MCF 10A (cell line): ENCODE data around the gene CFAP97D2. TPM values are rescaled to one million over a fixed set of nuclear protein-coding genes. Genes with fewer than 3 reads are reported as not detected.

Experiments used
- BruUV-seq: library from RNA; stranded (reverse); fragments of 400-500 nt; replicated peaks from 2 replicates; lab custom pipeline; 2021; lab: Mats Ljungman, UMichigan
- CTCF ChIA-PET: fragments of 300-600 bp; sonication (Branson Sonifier 250); formaldehyde crosslinking; extraction: SDS; loops from one replicate; lab custom pipeline; 2021; ENCODE audit warnings: antibody characterized with exemption, inconsistent platforms; lab: Yijun Ruan, JAX
- POLR2A ChIA-PET: fragments of 300-600, 350-650 bp; sonication (Branson Sonifier 250); formaldehyde crosslinking; extraction: SDS; loops from one replicate; lab custom pipeline; 2020; ENCODE audit warnings: antibody characterized with exemption, inconsistent platforms; lab: Yijun Ruan, JAX
- DNase-seq: peaks from one replicate; pipeline ENCODE4 v3.0.0-alpha.2; 2018; ENCODE audit not compliant: unreplicated experiment
- H3K27ac Mint-ChIP-seq: one replicate; pipeline ENCODE4 v1.8.0; 2022; ENCODE audit warnings: mild to moderate bottlenecking, low read depth, mixed read lengths; ENCODE audit not compliant: unreplicated experiment
- H3K27me3 Mint-ChIP-seq: one replicate; pipeline ENCODE4 v1.8.0; 2022; ENCODE audit warnings: mixed read lengths; ENCODE audit not compliant: insufficient read depth, unreplicated experiment
- H3K36me3 Mint-ChIP-seq: one replicate; pipeline ENCODE4 v1.8.0; 2022; ENCODE audit warnings: mild to moderate bottlenecking, moderate library complexity, mixed read lengths; ENCODE audit not compliant: insufficient read depth, unreplicated experiment
- H3K4me1 Mint-ChIP-seq: one replicate; pipeline ENCODE4 v1.8.0; 2022; ENCODE audit warnings: mixed read lengths; ENCODE audit not compliant: insufficient read depth, unreplicated experiment
- H3K4me3 Mint-ChIP-seq: one replicate; pipeline ENCODE4 v1.8.0; 2022; ENCODE audit warnings: mild to moderate bottlenecking, moderate library complexity, mixed read lengths; ENCODE audit not compliant: unreplicated experiment
- H3K9me3 Mint-ChIP-seq: one replicate; pipeline ENCODE4 v1.8.0; 2022; ENCODE audit warnings: mixed read lengths; ENCODE audit not compliant: unreplicated experiment
- CTCF ChIP-seq: fragments of 200-600 bp; IDR thresholded peaks from one replicate; pipeline ENCODE4 v1.8.0; 2022; ENCODE audit warnings: antibody characterized with exemption, mild to moderate bottlenecking; ENCODE audit not compliant: unreplicated experiment
- intact Hi-C: fragments of 100-400 bp; cut with micrococcal nuclease; formaldehyde crosslinking; loops from 2 replicates; pipeline ENCODE4 v1.14.1; 2022
- microRNA-seq: library from miRNA; unstranded; fragments of <30 nt; microRNA quantifications from one replicate; pipeline ENCODE4 v1.2.0, GENCODE V29; 2022
- total RNA-seq: library from RNA; stranded (reverse); gene quantifications from 2 replicates; pipeline ENCODE4 v1.2.3, GENCODE V29; 2022

The CFAP97D2 gene
- total RNA-seq, 1 experiment from 2014 or later: not detected

GRCh38 chr13:114269281-114269770 is 90.3 kb downstream of the CFAP97D2 start:
- Mint-ChIP-seq H3K9me3 (no peaks in the 10 kb centered on the region), H3K36me3 (peaks cover 86% of the 10 kb centered on the region), H3K4me1 (no peaks in the 10 kb centered on the region), H3K27me3 (no peaks in the 10 kb centered on the region), H3K4me3 (no peak overlapping the region), H3K27ac (no peak overlapping the region)
- intact Hi-C loops: no loop called here
- CTCF ChIA-PET: no interaction called here
- no TSS peak for BruUV-seq
- DNase-seq: no peak
- no peak for TF ChIP-seq CTCF
- POLR2A ChIA-PET: interaction anchor here (0.6 to 2.0 kb wide), 6 partner anchors 8 to 628 kb away, joined by 3 to 5 read pairs (median 4); partner anchors contain the start of gene UPF3A

Small RNA genes lying within 50 kb of the gene (microRNA-seq; reads per million reads assigned to microRNA genes)
- gene MIR548AR: 0.66 reads per million

Other genes starting within 250 kb of the CFAP97D2 start
- 0.54 and 1.4 TPM in 2 replicates for gene C13orf46, start 205.2 kb upstream of the CFAP97D2 start, total RNA-seq
- gene RASA3, start 46.6 kb upstream of the CFAP97D2 start, total RNA-seq: 9.1 and 12.1 TPM in 2 replicates
- gene CDC16, start 55.6 kb downstream of the CFAP97D2 start, total RNA-seq: 68.6 and 72.4 TPM in 2 replicates
- 56.6 and 63.5 TPM in 2 replicates for gene UPF3A, start 102.3 kb downstream of the CFAP97D2 start, total RNA-seq
- 27.0 and 33.4 TPM in 2 replicates for gene CHAMP1, start 135.2 kb downstream of the CFAP97D2 start, total RNA-seq